HCT116 (cell line): Measurements from ENCODE around the gene AUTS2.

Source experiments
- CBX3 ChIP-seq: IDR thresholded peaks from 2 replicates; pipeline ENCODE4 v1.6.1; 2012; ENCODE audit warnings: low read depth
- CEBPB ChIP-seq: IDR thresholded peaks from 2 replicates; pipeline ENCODE4 v1.6.1; 2012; ENCODE audit warnings: low read depth
- EZH2 ChIP-seq: fragments of 200-600 bp; sonication (generic); IDR thresholded peaks from 2 replicates; pipeline ENCODE4 v1.6.1; 2017; ENCODE audit warnings: antibody characterized with exemption, mixed run types
- POLR2A ChIP-seq: IDR thresholded peaks from 2 replicates; pipeline ENCODE4 v1.7.0; 2011; ENCODE audit warnings: borderline replicate concordance; ENCODE audit not compliant: insufficient read depth, insufficient read length; ENCODE audit errors: extremely low read depth
- POLR2AphosphoS5 ChIP-seq: IDR thresholded peaks from 2 replicates; pipeline ENCODE4 v1.6.1; 2011; ENCODE audit warnings: mild to moderate bottlenecking, low read depth, low read length, moderate library complexity
- SP1 ChIP-seq: IDR thresholded peaks from 2 replicates; pipeline ENCODE4 v1.6.1; 2012; ENCODE audit warnings: low read depth
- YY1 ChIP-seq: IDR thresholded peaks from 2 replicates; pipeline ENCODE4 v1.6.1; 2011; ENCODE audit warnings: low read length, low read depth, moderate library complexity, mild to moderate bottlenecking; ENCODE audit not compliant: insufficient replicate concordance; ENCODE audit errors: extremely low read depth
- ZNF274 ChIP-seq: fragments of 200-500 bp; sonication (Bioruptor generic); IDR thresholded peaks from 2 replicates; pipeline ENCODE4 v1.6.1; 2014; ENCODE audit warnings: mild to moderate bottlenecking, low read depth, low read length, inconsistent platforms
- TF ChIP-seq, protein P1 (sequence below): IDR thresholded peaks from 2 replicates; pipeline ENCODE4 v1.6.1; 2012
- TF ChIP-seq, protein P2 (sequence below), 3 experiments: fragments of 200-600 bp in 1 of 3; sonication (generic) in 1 of 3; IDR thresholded peaks in 2 of 3; conservative IDR thresholded peaks in 1 of 3; 2 replicates each; pipeline ENCODE4 v1.5.1; 2012 to 2017; ENCODE audit warnings: low read depth in 2 of 3, low read length in 2 of 3, antibody characterized with exemption in 1 of 3, borderline replicate concordance in 1 of 3, control low read depth in 1 of 3, mild to moderate bottlenecking in 1 of 3, mixed read lengths in 1 of 3, mixed run types in 1 of 3, moderate library complexity in 1 of 3; ENCODE audit not compliant: insufficient read depth in 1 of 3
- TF ChIP-seq, protein P3 (sequence below): IDR thresholded peaks from 2 replicates; pipeline ENCODE4 v1.6.1; 2011; ENCODE audit warnings: mild to moderate bottlenecking, low read length, moderate library complexity; ENCODE audit not compliant: insufficient replicate concordance; ENCODE audit errors: extremely low read depth

DNA sequence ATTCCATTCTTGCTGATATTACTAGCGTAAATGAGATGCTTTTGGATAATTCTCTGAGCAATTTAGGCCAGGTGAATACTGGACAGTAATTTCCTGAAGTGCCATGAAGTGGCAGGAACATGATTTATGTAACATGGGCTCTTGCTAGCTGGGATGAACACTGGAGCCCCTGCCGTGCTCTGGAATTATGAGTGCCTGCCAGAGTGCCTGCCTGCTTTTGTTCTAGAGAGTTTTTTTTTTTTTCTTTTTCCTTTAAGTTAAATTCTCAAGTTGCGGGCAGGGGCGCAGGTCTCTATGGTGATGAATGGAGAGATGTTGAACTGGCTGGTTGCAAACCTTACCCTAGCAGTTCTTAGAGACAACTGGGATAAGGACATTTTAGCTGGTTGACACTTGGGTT lies 165.9 kb downstream of the AUTS2 start:
- TF ChIP-seq, protein P1, sequence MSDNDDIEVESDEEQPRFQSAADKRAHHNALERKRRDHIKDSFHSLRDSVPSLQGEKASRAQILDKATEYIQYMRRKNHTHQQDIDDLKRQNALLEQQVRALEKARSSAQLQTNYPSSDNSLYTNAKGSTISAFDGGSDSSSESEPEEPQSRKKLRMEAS = no peak
- TF ChIP-seq CBX3 (no peak), POLR2A (no peak), POLR2AphosphoS5 (no peak), YY1 (no peak), ZNF274 (no peak), EZH2 (no peak), CEBPB (no peak), SP1 (no peak)
- TF ChIP-seq, protein P2, sequence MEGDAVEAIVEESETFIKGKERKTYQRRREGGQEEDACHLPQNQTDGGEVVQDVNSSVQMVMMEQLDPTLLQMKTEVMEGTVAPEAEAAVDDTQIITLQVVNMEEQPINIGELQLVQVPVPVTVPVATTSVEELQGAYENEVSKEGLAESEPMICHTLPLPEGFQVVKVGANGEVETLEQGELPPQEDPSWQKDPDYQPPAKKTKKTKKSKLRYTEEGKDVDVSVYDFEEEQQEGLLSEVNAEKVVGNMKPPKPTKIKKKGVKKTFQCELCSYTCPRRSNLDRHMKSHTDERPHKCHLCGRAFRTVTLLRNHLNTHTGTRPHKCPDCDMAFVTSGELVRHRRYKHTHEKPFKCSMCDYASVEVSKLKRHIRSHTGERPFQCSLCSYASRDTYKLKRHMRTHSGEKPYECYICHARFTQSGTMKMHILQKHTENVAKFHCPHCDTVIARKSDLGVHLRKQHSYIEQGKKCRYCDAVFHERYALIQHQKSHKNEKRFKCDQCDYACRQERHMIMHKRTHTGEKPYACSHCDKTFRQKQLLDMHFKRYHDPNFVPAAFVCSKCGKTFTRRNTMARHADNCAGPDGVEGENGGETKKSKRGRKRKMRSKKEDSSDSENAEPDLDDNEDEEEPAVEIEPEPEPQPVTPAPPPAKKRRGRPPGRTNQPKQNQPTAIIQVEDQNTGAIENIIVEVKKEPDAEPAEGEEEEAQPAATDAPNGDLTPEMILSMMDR (IDR thresholded peaks at IDR 0.05 in 2 of 3, conservative IDR thresholded peaks at IDR 0.05 in 1 of 3; ENCODE audit: borderline replicate concordance in 1 of 3, insufficient read depth in 1 of 3, low read depth in 2 of 3, low read length in 2 of 3) = no peak
- TF ChIP-seq, protein P3, sequence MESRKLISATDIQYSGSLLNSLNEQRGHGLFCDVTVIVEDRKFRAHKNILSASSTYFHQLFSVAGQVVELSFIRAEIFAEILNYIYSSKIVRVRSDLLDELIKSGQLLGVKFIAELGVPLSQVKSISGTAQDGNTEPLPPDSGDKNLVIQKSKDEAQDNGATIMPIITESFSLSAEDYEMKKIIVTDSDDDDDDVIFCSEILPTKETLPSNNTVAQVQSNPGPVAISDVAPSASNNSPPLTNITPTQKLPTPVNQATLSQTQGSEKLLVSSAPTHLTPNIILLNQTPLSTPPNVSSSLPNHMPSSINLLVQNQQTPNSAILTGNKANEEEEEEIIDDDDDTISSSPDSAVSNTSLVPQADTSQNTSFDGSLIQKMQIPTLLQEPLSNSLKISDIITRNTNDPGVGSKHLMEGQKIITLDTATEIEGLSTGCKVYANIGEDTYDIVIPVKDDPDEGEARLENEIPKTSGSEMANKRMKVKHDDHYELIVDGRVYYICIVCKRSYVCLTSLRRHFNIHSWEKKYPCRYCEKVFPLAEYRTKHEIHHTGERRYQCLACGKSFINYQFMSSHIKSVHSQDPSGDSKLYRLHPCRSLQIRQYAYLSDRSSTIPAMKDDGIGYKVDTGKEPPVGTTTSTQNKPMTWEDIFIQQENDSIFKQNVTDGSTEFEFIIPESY = no peak
